GM21723 (cell line): ENCODE measurements around the gene TMEM269.

Experiments
- ATAC-seq: cut with Tn5 transposase; IDR thresholded peaks from one replicate; pipeline ENCODE4 v1.9.1; 2021; ENCODE audit warnings: mild to moderate bottlenecking, moderate library complexity; ENCODE audit not compliant: unreplicated experiment

TMEM269 gene

GRCh38 chr1:42784946-42785693, at the start of gene TMEM269:
TMEM269 (plus strand) TSS chr1:42784991; CDS start chr1:42789894, 4,903 bp downstream.
- ATAC-seq = no peak

DNA sequence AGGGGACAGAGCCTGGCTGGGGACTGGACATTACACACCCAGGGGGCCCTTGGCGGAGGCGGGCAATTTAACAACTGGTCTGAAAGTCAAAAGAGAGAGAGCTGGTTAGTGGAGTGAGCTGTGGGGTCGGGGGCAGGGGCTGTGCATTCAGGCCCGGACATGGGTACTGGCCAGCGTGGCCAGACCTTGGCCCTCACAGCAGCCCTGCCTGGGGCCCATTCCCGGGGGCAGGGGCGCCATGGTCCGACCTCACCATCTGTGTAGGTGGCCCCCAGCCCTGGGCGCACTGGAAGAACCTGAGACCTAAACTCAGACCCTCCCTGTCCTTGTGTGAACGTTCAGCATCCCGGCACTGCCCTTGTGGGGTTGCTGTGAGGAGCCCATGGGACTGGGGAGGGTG, 49.7 kb upstream of the TMEM269 start:
- ATAC-seq = no peak

DNA sequence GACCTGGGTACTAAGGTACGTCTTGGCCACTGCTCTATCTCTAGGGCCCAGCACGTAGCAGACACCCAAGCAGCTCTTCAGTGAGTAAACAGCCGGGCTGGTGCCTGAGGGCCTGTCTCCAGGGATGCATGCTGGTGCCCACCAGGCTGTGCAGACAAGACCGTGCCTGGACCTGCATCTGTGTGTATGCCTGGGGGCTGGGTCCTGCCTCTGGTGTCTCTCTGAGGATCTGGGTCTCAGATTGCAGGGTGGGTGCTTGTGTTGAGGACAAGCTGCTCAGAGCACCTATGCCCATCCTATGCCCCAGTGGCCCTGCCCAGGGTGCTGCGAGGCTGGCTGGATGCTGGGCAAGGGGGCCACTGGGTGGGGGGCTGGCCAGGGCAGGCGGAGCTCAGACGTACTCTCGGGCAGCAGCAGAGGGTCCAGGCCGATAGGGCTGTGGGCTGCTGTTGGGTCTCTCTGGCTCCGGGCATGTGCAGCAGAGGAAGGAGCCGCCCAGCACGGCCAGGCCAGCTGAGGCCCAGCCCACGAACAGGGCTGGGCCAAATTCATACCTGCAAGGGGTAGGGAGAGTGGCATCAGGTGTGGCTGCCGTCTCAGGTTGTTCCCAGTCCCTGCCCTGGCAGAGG, 49.2 kb upstream of the TMEM269 start:
- no peak for ATAC-seq

DNA sequence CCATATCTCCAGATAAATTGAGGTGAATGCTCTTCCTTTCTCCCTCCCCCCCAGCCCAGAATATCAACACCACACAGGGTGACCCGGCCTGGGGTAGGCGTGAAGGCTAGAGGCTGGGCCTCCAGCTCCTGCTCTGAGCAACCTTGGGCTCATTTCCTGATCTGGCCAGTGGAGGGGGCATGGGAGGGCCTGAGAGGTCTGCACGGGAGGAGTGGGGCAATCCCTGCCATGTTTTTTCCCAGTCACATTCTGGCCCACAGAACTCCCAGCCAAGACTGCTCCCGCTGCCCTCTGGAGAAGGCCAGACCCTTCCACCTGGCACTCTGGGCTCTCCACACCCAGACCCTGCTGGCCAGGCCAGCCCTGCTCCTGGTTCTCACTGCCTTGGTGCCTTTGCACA, 48.6 kb upstream of the TMEM269 start:
- no peak for ATAC-seq

DNA sequence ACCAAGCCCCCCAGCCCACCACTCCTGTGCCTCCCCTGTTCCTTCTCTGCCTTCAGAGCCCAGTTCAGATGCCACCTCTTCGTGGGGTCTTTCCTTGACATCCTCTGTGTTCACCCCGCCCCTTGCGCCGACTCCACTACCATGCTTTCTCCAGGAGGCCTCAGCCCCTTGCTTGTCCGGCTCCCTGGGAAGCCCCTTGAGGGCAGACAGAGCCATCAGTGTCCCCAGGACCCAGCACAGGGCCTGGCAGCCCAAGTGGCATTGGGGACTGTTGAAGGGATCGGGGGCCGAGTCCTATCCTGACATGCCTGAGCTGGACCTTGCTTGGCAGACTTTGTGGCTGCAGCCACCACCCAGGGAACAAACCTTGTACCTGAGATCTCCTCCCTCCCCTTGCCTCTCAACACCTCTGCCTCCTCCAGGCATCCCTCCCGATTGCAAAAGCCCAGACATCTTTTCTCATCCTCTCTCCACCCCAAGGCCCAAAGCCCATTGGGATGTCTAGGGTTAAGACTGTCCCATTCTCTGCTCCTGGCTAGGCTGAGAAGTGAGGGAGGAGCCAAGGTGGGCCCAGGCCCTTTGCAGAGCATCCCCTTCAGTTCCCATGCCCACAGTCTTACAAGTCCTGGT, 48.1 kb upstream of the TMEM269 start:
- no peak for ATAC-seq

DNA sequence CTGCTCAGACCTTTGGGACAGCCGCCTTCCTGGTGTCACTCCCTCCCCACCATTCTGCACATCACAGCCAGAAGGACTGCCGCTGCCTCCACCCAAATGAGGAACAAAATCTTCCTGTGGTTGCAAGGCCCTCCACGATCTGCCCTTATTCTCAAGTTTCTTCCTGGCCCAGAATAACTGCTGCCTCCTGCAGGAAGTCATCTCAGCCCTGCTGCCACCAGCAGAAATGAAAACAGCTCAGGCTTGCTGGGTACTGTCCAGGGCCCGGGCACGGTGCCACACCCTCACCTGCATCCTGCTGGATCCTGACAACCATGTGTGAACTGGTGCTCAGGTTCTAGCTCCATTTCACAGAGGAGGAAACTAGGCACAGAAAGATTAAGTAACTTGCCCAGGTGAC, 47.5 kb upstream of the TMEM269 start:
- no peak for ATAC-seq

DNA sequence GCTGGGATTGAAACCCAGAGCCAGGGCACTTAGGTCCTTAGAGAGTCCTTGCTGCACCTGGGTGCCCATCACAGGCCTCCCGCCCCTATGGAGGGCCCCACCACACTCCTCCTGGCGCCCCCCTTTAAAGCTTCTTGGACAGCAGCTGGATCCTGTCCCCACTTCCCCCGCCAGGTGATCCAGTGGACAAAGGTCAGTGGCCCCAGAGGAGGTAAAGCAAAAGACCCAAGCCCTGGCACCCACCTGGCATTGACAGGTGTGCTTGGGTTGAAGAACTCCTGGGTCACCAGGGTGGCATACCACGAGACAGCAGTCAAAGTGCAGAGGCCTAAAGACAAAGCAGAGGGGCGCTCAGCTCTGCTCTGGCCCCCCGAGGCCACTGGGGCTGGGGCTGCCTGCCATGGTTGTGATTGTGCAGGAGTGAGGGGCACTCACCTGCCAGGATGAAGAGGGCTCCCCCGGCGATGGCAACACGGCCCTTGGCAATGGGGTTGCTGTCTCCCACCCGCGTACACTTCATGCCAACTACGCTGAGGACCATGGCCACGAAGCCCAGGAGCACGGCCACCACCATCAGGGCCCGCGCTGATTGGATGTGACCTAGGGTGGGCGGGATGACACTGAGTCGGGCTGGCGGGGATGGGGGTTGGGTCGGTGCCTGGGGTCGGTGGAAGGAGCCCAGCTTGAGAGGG, 46.7 kb upstream of the TMEM269 start:
- no peak for ATAC-seq

- no peak for ATAC-seq
Observed at GRCh38 chr1:42738678-42739226, 46.0 kb upstream of the TMEM269 start.

GRCh38 chr1:42739753-42740700, 44.8 kb upstream of the TMEM269 start, which contains the start of gene CLDN19:
CLDN19 (minus strand) TSS chr1:42740236; CDS start chr1:42740063, 173 bp downstream.
- no peak for ATAC-seq

GRCh38 chr1:42740851-42741580, 43.8 kb upstream of the TMEM269 start:
- no peak for ATAC-seq

- ATAC-seq = no peak
Observed at GRCh38 chr1:42741706-42742105, 43.1 kb upstream of the TMEM269 start.

DNA sequence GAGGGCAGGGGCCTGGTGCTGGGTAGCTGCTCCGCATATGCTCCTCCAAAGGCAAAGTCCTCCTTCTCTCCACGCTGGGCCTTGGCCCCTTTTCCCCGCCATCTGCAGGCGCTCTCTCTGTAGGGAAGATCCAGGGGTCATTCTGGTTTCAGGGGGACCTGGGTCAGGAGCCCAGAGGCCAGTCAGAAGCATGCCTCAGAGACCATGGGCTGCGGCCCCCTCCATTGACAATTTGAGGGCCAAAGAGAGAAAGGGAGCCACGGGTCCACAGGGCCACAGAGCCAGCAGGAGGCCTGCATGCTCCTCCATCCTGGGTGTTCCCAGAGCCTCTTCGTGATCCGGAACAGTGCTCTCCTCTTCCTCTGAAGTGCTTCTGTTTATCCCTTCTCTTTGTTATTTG, 42.6 kb upstream of the TMEM269 start:
- ATAC-seq = no peak

DNA sequence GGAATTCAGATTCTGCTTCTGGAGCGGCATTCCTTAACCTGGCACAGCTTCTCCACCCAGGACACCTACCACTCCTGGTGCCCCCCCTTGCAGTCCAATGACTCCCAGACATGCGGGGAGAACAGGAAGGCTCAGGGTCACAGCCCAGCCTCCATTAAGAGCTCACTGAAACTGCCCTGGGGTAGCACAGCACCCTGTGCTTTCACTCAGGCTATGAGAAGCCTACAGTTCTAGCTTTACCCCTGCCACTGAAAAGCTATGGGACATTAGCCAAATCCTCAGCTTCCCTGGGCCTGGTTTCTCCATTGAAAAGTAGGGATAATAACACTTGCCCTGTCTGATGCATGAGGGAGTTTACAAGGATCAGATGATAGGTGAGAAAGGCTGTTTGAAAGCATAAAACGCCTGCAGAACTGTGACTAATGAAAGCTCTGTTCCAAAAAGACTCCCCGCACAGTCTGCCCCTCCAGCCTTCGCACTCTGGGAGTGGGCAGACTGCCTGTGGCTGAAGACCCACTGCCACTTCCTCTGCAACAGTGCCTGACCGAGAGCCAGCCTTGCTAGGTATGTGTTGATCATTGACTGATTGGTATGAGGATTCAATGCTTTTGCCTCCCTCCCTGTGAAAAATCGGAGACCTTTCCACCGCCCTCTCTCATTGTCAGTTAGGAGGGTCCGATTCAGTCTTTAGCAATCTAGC, 42.0 kb upstream of the TMEM269 start:
- ATAC-seq = no peak

GRCh38 chr1:42743317-42744147, 41.3 kb upstream of the TMEM269 start:
- ATAC-seq = no peak

GRCh38 chr1:42744148-42744413, 40.7 kb upstream of the TMEM269 start:
- no peak for ATAC-seq

- ATAC-seq = no peak
Observed at GRCh38 chr1:42745851-42746250, 38.9 kb upstream of the TMEM269 start.

DNA sequence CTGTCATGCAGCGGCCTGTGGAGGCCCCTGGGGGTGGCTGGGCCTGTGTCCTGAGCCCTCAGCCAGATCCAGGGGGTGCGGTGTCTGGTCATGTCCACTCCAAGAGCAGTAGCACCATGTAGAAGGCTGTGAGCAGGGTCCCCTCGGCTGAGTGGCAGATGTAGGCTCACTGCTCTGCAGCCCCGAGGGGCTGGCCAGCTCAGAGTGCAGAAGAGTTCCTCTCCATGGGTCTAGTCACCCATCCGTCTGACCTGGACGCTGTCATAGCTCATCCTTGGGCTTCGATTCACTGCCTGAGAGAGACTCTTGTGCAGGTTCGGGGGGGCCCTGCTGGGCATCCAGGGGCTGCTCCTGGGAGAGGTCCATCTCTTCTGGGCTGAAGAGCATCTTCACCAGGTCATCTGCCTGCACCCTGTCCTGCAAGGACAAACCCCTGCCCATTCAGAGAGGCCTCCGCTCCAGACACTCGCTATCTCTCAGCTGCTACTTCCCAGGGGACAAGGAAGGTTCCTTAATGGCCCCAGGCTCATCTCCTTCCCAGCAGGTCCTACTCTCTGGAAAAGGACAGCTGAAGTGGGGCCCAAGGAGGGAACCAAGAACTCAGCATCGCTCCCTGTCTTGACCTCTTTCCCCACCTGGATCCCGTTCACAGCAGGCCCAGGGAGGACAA, 38.2 kb upstream of the TMEM269 start:
- no peak for ATAC-seq

DNA sequence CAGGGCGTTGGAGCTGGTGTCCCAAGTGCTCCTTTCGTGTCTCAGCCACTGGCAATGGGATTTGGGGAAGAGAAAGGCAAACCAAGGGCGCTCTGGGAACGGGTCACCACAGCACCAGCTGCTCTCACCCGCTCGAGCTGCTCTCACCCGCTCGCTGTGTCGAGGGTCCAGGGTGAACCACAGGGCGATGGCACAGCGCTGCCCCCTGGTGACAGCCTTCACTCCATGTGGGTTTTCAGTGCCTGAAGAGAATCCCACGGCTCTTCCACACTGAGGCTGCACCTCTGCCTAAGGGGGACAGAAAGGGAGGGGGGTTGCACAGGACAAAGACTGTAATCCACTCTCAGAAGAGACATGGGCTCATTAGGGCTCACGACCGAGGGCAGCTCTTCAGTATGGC, 37.7 kb upstream of the TMEM269 start:
- ATAC-seq = no peak
